ENCODE data around the gene PIK3R1.

Gene PIK3R1

DNA sequence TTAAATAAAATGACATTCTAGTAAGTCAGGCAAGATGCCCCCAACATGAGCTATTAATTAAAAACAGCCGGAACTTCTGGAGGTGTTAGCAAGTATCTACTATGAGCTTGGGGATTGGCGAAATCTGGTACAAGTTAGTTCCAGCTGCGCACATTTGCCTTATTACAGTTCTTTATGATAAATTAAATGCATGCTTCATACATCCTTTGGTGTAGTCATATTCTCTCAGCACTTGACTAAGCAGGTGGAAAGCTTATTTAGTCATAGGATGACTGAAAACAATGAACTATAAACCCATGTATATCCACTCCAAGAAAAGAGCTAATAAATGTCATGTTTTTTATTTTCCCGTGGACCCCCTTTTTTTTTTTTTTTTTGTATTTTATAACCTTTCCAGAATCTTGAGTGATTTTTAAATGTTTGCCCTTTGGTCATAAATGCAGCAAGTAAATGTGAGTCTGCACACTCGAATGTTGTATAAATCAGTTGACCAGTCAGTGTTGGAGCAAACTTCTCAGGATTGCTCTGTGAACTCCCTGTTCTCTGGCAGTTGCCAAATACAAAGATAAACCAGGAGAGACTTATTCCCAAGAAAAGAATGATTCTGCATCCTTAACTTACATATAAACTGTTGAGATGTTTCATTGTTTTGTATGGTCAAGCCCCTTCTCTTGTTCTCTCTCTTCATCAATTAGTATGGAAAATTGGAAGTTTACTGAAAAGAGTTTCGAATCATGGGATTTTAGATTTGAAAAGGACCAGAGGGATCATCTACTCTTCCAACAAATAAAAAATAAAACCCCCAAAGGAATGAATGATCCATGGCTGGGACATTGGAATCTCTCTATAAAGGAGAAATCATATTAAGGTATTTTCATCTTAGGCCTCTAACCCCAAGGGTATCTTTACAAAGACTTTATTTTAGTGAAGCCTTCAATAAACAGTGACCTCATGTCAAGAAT, 38.3 kb downstream of the PIK3R1 start:
- DNase-seq, result no peak

DNA sequence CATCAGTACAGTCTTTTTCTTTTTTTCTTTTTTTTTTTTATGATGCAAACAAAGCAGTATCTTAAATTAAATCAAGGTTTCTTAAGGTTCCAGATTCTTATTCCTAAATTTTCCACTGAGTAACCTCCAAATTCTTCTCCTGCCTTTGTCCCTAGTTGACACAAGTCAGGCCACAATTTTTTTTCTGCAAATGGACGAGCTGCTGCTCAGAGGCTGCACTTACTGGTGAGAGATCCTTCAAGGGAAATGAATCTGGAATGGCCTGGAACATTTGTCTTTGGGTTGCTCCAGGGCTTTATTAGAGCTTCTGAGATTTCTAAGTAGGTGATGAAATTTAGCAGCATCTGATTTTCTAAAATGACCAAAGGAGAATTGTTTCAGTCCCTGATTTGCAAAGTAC, 39.3 kb downstream of the PIK3R1 start:
- no peak for DNase-seq

DNA sequence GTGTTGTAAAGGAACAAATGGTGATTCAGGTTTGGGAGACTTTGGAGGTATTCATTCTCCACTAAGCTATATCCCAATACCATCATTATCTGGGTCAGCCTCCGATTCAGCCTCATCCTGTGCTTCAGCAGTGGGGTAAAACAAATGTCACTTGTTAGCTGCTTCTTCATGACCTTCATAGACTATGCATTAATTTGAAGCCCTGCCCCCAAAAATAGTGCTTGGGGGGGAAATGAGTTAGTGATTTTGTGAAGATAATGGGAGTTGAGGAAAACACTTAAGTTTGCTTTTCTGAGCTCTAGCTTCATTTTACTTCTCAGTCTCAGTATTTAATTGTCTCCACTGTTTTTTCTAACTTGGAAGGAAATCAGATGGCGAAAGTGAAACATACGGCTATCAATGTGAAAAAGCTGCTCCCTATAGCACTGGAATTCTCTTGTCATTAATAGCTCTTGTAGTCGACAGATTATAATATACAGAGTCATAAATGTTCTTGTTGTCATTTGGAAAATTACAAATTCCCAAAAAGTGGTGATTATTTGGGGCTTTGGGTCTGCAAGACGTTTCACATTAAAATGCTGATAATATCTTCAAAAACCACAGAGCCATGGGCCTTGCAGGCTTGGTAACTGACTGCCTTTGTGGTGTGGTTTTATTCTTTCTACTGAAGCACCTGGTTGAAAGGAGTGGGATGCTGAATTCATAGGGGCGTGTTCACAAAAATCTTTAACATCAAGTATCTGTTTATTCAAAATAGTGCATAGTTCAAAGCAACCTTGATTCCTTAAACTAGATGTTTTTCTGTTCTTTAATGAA, 40.0 kb downstream of the PIK3R1 start:
- no peak for DNase-seq

DNA sequence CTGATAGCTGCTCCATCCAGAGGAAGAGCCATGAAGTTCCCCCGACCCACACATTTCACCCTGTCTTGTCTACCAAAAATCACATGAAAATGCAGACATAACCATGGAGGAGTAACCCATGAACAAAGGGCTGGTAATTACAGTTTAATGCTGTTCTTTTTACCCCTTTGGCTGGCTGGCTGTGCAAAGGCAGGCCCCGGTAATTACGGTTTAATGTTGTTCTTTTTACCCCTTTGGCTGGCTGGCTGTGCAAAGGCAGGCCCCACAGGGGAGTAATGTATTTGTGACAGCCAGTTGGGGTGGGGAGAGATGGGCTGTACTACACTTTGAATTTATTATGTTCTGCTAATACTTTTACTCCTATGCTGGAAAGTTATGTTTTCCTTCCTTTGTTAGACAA, 41.7 kb downstream of the PIK3R1 start:
- no peak for DNase-seq

DNA sequence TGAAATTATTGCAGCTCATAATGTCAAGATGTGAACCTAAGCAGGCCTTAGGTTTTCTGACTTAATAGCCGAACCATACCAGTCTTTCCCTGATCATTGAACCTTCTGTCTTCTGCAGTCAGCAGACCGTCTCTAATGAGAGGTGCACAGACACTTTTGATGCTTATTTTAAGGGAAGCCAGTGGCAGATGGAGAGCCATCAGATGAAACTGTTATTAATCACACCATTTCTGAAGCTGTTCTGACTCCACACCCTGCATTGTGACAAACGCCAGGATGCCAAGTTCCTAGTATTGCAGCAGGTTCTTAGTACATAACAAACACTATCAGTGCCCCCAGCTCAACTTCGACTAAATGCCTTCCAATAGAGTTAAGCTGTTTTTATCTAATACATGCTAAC, 43.0 kb downstream of the PIK3R1 start:
- no peak for DNase-seq

DNA sequence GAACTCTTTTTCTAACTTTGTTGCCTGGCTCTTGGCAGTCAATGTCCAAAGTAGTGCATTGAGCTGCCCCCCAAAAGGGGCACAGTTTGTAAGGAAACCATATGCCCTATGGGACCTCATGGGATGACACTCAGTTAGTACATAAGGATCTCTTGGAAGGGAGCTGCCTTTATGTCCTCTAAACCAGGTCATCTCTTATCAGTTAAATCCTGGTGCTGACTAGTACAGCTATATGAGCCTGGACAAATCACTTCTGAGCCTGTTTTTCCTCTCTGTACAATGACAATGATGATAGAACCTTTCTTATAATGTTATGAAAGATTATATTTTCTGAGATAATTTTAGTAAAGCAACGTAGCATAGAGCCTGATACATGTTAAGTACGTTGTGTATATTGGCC, 44.1 kb downstream of the PIK3R1 start:
- no peak for DNase-seq

DNA sequence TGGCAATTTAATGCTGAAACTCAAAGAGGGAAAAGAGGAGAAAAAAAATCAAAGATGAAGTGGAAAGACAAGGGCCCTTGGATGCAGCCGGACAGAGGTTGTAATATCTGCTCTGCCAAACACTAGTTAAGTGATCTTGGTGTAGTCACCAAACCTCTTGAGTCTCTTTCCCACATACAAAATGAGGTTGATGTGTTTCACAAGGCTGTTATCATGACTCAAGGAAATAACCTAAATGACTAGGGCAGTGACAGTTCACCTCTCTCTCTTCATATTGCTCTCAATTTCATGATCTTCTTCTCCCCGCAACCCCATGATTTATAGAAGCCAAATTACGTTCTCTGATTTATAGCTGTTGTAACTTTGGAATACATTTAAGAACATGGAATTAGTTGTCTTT, 44.9 kb downstream of the PIK3R1 start:
- no peak for DNase-seq

DNA sequence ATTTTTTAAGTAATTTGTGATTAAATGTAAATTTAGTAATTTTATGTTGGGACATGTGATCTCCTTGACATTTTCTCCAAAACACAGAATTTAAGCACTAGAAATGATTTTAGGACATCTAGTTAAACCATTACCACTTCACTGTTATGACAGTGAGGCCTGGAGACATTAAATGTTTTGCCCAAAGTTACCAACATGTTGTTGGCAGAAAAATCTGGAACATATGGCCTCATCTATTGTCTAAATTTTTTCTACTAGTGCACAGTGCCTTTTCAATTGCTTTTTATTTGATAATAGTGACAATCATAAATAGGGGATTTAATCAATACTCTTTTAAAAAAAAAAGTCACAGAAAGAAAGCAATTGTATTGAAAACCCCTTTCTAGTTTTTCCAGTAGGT, 45.6 kb downstream of the PIK3R1 start:
- DNase-seq, result no peak

DNA sequence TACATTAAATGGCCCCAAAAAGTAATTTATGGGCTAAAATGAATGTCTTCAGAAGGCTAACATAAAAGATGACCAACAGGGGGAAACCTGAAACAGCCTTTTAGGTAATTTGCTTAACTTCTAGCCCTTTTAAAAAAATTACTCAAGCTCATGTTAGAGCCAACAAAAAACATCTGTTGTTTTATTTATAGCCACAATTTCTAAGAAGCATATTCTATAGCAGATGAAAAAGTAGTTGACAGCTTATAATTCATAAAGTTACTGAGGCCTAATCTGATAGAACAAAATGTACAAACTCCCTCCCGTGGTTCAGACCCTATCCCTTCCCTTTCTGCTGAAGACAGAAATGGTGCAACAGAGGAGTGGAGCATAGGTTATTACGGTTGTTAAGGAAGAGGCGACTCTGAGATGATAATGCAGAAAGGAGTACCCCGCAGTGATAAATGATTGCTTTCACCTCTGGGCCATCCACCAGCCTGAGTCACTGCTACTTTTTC, 46.1 kb downstream of the PIK3R1 start:
- no peak for DNase-seq

DNA sequence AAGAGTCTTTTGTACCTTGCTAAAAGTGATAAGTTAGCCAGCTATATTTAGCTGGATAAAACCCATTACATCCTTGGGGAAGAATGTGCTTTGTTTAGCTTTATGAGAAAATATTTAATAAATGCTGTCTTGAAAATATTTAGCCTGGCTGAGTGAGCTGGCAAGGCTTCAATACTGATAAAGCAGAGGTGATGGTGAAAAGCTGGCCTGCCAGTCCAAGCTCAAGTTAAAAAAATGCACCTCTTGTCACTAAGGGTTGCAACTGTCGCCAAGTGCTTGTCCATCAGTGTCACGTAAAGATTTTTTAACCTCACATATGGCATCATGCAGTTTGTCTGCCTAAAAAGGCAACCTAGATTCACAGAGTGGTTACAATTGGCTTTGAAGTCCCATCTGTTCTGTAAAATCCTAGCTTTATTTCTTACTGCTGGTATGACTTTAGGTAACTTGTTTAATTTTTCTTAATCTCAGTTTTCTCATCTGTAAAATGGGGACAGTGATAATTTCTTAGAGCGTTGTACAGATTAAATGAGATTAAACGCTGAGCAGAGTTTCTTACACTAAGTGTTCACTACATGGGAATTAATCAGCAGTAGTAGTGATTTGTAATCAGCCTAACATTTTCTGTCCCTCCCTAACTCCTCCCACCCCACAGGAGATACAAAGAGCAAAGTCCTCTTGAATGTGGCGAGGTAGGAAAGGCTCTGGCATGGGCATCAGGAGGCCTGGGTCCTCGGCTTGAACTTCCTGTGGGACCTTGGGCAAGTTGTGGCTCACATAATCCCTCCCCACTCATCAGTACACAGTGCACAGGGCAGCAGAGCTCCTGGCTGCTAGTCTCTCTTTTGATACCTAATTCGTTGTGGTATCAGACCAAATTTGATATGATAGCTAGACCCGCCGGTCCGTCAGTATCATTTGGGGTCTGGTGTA, 48.7 kb downstream of the PIK3R1 start:
- DNase-seq, result no peak

DNA sequence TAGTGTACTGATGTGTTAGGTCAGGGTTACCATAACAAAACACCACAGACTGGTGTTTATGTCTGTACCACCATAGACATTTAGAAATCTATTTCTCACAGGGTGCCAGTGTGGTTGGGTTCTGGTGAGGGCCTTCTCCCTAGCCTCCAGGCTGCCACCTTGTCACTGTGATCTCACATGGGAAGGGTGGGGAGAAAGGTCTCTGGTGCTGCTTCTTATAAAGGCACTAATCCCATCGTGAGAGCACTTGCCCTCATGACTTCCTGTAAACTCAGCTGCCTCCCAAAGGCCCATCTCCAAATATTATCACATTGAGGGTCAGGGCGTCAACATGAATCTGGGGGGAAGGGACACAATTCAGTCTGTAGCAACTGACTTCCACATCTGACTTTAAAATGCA, 49.8 kb downstream of the PIK3R1 start:
- DNase-seq, result no peak

DNA sequence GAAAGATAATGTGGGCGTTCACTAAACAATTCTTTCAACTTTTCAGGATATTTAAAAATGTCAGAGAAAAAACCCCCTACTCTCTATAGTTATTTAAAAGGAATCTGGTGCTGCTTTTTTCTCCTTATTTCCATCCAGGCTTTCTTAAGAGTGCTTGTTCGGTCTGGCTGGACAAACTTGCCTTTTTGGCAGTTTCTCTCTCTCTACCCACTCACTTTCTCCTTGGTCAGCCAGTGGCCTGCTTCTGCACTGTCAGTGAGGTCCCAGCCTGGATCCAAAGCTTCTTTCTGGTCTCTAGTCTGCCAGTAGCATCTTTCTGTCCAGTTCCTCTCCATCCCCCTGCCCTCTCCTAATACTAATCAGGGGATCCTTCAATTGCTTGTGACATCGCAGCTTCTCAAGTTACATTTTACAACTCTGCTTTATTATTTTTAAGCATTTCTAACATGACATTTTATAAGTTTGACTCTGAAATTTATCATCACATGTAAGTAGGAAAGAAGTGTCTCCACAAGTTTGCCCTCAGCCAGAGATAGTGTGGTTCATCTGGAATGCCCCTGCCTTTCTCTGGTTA, 50.4 kb downstream of the PIK3R1 start:
- no peak for DNase-seq

DNA sequence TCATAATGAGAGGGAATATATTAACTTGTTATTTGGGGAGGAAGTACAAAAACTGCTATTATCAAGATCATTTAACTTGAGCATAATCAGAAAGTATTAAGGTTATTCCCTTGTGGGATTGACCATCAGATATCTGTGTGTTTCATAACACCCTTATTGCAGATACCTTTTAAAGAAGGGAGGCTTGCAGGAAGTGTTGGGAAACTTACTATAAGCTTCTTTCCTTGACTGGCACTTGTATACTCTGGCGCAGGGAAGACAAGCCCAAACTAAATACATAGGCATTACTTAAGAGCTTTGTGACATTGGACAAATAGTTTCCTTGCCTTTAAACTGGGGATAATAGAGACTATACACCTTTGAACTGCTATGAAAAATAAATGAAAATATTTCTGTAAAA, 50.9 kb downstream of the PIK3R1 start:
- no peak for DNase-seq

DNA sequence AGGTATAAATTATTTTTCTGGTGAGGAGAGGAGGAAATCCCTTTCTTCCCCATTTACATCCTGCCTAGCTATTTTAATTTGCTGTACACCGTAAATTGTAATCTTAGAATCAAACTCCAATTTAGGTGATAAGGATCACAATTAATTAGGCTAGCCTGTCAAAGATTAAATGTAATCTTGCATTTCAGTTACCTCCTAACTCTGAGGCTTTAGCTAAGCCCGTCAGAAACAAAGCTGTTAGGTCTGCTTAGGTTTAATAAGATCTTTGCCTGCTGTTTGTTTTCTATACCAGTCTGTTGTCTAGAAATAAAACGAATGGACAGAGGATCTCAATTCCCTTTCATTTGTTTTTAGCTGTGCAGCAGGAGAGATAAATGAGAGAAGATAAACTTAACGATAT, 51.5 kb downstream of the PIK3R1 start:
- DNase-seq, result no peak

DNA sequence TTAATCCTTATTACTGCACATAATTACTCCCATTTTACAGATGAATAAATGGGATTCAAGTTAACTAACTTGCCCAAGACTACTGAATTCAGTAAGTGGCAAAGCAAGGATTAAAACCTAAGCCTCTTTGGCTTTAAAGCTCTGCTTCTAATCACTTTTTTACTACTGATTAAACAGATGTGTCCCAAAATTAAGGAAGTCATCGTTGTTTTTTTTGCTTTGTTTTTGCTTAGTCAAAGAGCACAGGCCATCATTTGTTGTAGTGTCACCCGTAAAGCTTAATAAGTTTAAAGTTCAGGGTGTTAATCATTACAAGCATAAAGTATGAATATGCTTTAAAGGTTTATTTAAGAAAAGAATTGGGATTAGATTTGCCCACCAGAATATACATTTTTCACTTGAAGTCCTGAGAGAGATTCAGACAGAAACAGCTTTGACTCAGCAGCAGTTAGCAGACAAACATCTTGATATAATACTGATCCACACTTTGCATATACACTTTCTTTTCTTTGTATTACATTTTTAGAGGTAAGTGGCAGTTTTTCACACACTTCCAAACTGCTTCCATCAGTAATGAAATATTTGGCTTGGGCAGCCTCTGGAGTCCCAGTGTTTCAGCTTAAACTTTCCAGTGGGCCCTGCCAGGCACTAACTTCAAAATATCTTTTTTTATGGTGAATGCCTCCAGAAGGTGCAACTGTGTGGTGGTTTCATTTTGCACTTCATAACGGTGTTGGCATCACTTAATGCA, 52.7 kb downstream of the PIK3R1 start:
- no peak for DNase-seq

DNA sequence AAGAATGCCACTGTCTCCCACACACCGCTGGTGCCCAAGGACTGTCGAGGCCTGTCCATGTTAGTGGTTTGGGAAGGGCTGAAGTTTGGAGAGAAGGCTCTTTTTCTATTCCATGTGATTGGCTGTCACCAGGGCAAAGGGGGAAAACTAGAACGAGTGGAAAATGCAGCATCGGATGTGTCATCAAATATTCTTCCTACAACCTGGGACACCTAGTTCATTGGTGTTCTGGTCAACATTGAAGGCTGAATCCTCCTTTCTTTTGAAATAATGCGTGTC, 53.2 kb downstream of the PIK3R1 start:
- no peak for DNase-seq

DNA sequence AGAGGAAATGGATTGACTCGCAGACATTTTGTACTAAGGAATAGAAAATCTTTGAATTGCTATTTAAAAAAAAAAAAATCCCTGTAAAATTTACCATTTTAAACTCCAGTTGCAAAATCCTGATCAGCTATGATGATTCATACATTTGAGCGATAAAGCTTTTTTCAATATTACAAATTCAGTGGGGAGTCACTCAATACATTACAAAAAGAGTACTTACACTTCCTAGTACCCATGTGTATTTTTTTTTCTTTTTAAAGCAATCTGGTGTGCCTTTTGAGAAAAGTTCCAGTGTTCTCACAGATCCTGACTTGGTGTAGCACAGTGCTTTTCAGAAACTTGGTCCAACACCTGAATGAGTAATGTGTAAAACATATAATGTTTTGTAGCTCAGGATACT, 54.3 kb downstream of the PIK3R1 start:
- DNase-seq, result no peak

DNA sequence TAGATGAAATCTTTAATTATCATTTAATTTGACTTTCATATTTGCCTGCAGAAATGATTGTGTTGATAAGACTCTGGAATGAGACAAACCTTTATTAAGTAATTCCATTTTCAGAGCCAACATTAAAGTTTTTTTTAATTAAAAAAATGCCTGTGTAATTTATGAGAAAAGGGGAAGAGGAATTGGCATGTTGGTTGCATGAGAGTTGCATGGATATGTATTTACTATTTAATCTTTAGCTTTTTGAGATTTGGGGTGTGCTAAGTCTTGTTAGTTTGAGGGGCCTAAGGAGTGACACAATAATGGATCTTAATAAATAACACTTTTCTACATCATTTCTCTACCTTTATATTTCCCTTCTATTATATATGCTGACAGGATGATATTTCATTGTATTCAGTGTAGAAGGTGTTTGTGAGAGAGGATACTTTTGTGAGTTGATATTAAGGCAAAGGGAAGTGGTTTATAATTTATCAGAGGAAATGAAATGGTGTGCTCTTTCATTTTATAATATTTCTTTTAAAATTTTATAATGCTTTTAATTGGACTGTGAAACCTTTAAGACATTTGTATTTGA, 54.9 kb downstream of the PIK3R1 start:
- DNase-seq, result no peak

DNA sequence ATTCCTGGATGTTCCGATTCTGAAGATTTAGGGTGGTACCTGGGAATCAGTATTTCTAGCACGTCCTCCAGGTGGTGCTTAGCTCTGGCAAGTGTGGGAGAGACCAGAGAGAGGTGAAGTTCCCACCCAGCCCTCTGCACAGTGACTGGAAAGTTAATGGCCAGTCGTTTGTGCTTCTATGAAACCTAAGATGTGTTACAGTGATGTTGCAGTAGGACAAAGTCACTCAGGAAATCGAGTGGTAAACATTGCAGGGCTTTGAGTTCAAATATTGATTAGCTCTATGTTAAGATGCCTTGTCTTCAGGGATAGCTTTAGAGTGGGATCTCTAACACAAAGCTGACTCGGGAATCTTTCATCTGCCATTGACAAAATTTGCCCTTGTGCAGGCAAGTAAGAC, 55.6 kb downstream of the PIK3R1 start:
- DNase-seq, result no peak

DNA sequence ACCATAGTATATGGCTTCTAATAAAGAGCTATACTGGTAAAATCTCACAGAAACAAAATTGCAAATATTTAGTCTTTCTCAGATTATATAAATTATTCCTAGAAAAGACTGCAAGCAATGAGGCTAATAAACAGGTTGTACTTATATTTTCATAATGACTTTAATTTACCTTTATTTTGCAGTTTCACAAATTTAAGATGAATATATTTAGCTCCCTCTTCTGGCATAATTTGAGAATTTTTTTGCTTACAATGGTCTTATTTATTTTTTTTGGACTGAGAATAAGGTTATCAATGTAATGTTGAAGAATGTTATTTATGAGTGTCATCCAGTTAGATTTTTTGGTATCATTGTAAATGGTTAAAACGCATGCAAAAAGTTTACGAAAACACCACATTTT, 56.7 kb downstream of the PIK3R1 start:
- DNase-seq, result no peak

DNA sequence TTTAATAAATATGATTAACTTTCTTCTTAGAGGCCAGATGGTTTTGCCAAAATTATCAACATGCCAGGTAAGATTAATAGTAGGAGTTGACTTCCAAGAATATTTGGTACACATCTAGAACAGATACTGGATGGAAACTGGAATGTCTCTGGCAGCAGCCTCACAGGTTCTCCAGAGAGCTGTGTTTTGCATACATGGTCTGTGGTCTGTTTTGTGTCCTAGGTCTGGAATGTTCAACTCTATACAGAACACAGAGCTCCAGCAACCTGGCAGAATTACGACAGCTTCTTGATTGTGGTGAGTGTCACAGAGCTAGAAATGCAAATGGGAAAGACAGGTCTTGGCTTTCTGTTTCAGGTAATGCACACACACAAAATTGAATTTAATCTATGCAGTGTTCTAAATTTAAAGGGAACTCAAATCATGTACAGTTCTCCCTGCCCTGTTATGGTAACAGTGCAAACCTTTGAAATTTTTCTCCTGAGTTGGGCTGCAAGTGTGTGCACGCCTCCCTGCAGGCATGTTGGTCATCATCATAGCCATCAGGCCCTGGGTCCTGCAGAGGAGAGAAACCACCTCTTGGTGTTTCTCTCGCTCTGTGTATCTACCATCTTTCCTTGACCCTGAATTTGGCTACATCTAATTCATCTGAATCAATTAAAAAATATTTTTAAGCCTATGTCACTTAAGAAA, 58.3 kb downstream of the PIK3R1 start:
- DNase-seq, result no peak

Data from activated naive CD4-positive, alpha-beta T cell treated with anti-CD3 and anti-CD28 coated beads, Interleukin-2, amount 50 U/mL, for 16 hours (primary cell).